HepG2 (cell line): ENCODE results near the gene FLACC1. TPM values are rescaled to one million over a fixed set of nuclear protein-coding genes. Genes with fewer than 3 reads are reported as not detected.

Source experiments
- ATAC-seq: fragments of 200-7000 bp; cut with Tn5 transposase; 3 replicates; pipeline ENCODE4 v1.9.1; 2020; ENCODE audit warnings: mild to moderate bottlenecking, moderate library complexity
- BruUV-seq: library from RNA; stranded (reverse); fragments of 400-500 nt; replicated peaks from 2 replicates; lab custom pipeline; 2021; lab: Mats Ljungman, UMichigan
- CTCF ChIA-PET: fragments of 300-600 bp; formaldehyde crosslinking; extraction: SDS; loops from one replicate; lab custom pipeline; 2021; ENCODE audit warnings: low total read pairs, inconsistent platforms, low intra/inter-chr PET ratio; lab: Yijun Ruan, JAX
- POLR2A ChIA-PET: fragments of 350-600 bp; sonication (Branson Sonifier 250); formaldehyde crosslinking; loops from one replicate; lab custom pipeline; 2020; ENCODE audit warnings: antibody characterized with exemption, inconsistent platforms; lab: Yijun Ruan, JAX
- DNase-seq: peaks from one replicate; pipeline ENCODE4 v3.0.0-alpha.2; 2015; ENCODE audit warnings: low spot score
- FAIRE-seq: peaks from 3 replicates; lab custom pipeline; 2011; peaks lifted over from hg19 to GRCh38; lab: Jason Lieb, UNC
- H2AFZ ChIP-seq: one replicate; pipeline ENCODE4 v1.6.1; 2011; ENCODE audit warnings: low read length, inconsistent platforms
- H3K27ac ChIP-seq: fragments of 300-600 bp; 3 replicates; pipeline ENCODE4 v1.8.0; 2011; ENCODE audit warnings: mixed run types, mild to moderate bottlenecking, mixed read lengths, low read length, inconsistent platforms; ENCODE audit not compliant: insufficient read depth; ENCODE audit errors: extremely low read length
- H3K27me3 ChIP-seq, 2 experiments: fragments of 200-600 bp in 1 of 2; 2 replicates in 1 of 2; 3 replicates in 1 of 2; pipeline versions ENCODE4 v1.6.0 to v1.8.0; 2011; ENCODE audit warnings: low read length in 2 of 2, mild to moderate bottlenecking in 2 of 2, moderate library complexity in 2 of 2, inconsistent platforms in 1 of 2; ENCODE audit not compliant: insufficient read depth in 2 of 2, control insufficient read depth in 1 of 2
- H3K36me3 ChIP-seq, 2 experiments: fragments of 200-600 bp in 1 of 2; replicated peaks in 1 of 2; 2 replicates in 1 of 2; 3 replicates in 1 of 2; pipeline versions ENCODE4 v1.5.1 to v1.8.0; 2011; ENCODE audit warnings: low read length in 2 of 2, inconsistent platforms in 1 of 2; ENCODE audit not compliant: insufficient read depth in 2 of 2, control insufficient read depth in 1 of 2
- H3K4me1 ChIP-seq: 2 replicates; pipeline ENCODE4 v1.5.1; 2012; ENCODE audit warnings: low read length, inconsistent platforms; ENCODE audit not compliant: insufficient read depth
- H3K4me2 ChIP-seq: 2 replicates; pipeline ENCODE4 v1.6.0; 2011; ENCODE audit warnings: low read depth, low read length, inconsistent platforms
- H3K4me3 ChIP-seq, 3 experiments: fragments of 200-600 bp in 1 of 3; sonication (generic), shearing (Covaris generic) in 1 of 3; replicated peaks in 1 of 3; 2 replicates each; pipeline ENCODE4 v1.5.1; 2011 to 2016; ENCODE audit warnings: low read length in 3 of 3, inconsistent platforms in 2 of 3, low read depth in 2 of 3, mild to moderate bottlenecking in 2 of 3, control low read depth in 1 of 3, mixed read lengths in 1 of 3; ENCODE audit not compliant: insufficient read depth in 1 of 3
- H3K79me2 ChIP-seq: one replicate; pipeline ENCODE4 v1.6.1; 2011; ENCODE audit warnings: low read length, inconsistent platforms; ENCODE audit not compliant: insufficient read depth
- H3K9ac ChIP-seq: 2 replicates; pipeline ENCODE4 v1.6.0; 2011; ENCODE audit warnings: mild to moderate bottlenecking, low read depth, low read length, inconsistent platforms; ENCODE audit not compliant: insufficient read depth
- H3K9me3 ChIP-seq: 2 replicates; pipeline ENCODE4 v1.5.1; 2012; ENCODE audit warnings: mild to moderate bottlenecking, low read length
- H4K20me1 ChIP-seq: 2 replicates; pipeline ENCODE4 v1.6.0; 2011; ENCODE audit warnings: inconsistent platforms, mild to moderate bottlenecking, low read length, moderate library complexity; ENCODE audit not compliant: insufficient read depth
- ATAD3A ChIP-seq: sonication (generic); formaldehyde crosslinking; IDR thresholded peaks from 2 replicates; pipeline ENCODE4 v1.4.0; 2020; ENCODE audit warnings: missing genetic modification reagents
- EED ChIP-seq: sonication (generic); formaldehyde crosslinking; IDR thresholded peaks from 2 replicates; pipeline ENCODE4 v1.5.0; 2020; ENCODE audit warnings: mild to moderate bottlenecking, missing genetic modification reagents
- ELF3 ChIP-seq: IDR thresholded peaks from 2 replicates; pipeline ENCODE4 v1.6.1; 2016; ENCODE audit warnings: missing genetic modification reagents, missing compliant biosample characterization
- HMG20A ChIP-seq: IDR thresholded peaks from 2 replicates; pipeline ENCODE4 v1.6.1; 2016; ENCODE audit warnings: borderline replicate concordance
- IRF2 ChIP-seq: IDR thresholded peaks from 2 replicates; pipeline ENCODE4 v1.6.1; 2018; ENCODE audit warnings: missing genetic modification reagents, missing compliant biosample characterization
- ISX ChIP-seq: sonication (generic); formaldehyde crosslinking; conservative IDR thresholded peaks from 2 replicates; pipeline ENCODE4 v1.5.0; 2020; ENCODE audit warnings: missing genetic modification reagents
- MAFG ChIP-seq: sonication (generic); formaldehyde crosslinking; IDR thresholded peaks from 2 replicates; pipeline ENCODE4 v1.5.1; 2020; ENCODE audit warnings: mild to moderate bottlenecking, missing genetic modification reagents
- RBM39 ChIP-seq: fragments of 200-400 bp; formaldehyde crosslinking; IDR thresholded peaks from one replicate; pipeline ENCODE4 v1.6.1; 2018; ENCODE audit warnings: antibody characterized with exemption, mild to moderate bottlenecking, low read depth, low read length; ENCODE audit not compliant: poor library complexity, severe bottlenecking
- SP5 ChIP-seq: IDR thresholded peaks from 2 replicates; pipeline ENCODE4 v1.6.1; 2016; ENCODE audit warnings: low read depth, borderline replicate concordance
- TMF1 ChIP-seq: sonication (generic); formaldehyde crosslinking; IDR thresholded peaks from 2 replicates; pipeline ENCODE4 v1.8.1; 2022; ENCODE audit warnings: low read depth, missing genetic modification reagents
- ZBTB1 ChIP-seq: sonication (generic); formaldehyde crosslinking; IDR thresholded peaks from 2 replicates; pipeline ENCODE4 v1.4.0; 2020; ENCODE audit warnings: missing genetic modification reagents, borderline replicate concordance
- ZFX ChIP-seq: sonication (generic); formaldehyde crosslinking; IDR thresholded peaks from 2 replicates; pipeline ENCODE4 v1.4.0; 2020; ENCODE audit warnings: mild to moderate bottlenecking, low read depth, missing genetic modification reagents, moderate library complexity
- ZNF121 ChIP-seq: sonication (generic); formaldehyde crosslinking; IDR thresholded peaks from 2 replicates; pipeline ENCODE4 v1.5.0; 2020; ENCODE audit warnings: mild to moderate bottlenecking, missing genetic modification reagents
- ZNF317 ChIP-seq: sonication (generic); formaldehyde crosslinking; IDR thresholded peaks from 2 replicates; pipeline ENCODE4 v1.5.0; 2020; ENCODE audit warnings: mild to moderate bottlenecking, missing genetic modification reagents
- ZNF761 ChIP-seq: sonication (generic); formaldehyde crosslinking; conservative IDR thresholded peaks from 2 replicates; pipeline ENCODE4 v1.4.0; 2020; ENCODE audit warnings: mild to moderate bottlenecking, missing genetic modification reagents
- ZNF777 ChIP-seq: sonication (generic); formaldehyde crosslinking; IDR thresholded peaks from 2 replicates; pipeline ENCODE4 v1.4.0; 2020; ENCODE audit warnings: missing genetic modification reagents
- WGBS: methylation state at CpG from one replicate; pipeline ENCODE4 v1.1.6; 2017; ENCODE audit warnings: low lambda C conversion rate; 5-methylcytosine and 5-hydroxymethylcytosine counted together
- in situ Hi-C: cut with HindIII; loops from 2 replicates; pipeline ENCODE4 v1.10.0; 2017; ENCODE audit warnings: low pct_unique_long_range_greater_than_20kb; ENCODE audit not compliant: extremely low pct_ligation_motif_present
- intact Hi-C: fragments of 100-400 bp; cut with micrococcal nuclease; formaldehyde crosslinking; loops from one replicate; pipeline ENCODE4 v1.10.0; 2022; ENCODE audit not compliant: unreplicated experiment
- polyA plus RNA-seq, 8 experiments: library from polyadenylated mRNA; depleted of rRNA in 3 of 8; stranded (reverse) in 7 of 8; unstranded in 1 of 8; fragments of >200 nt; fragmentation: Illumina TruSeq in 4 of 8; extraction: Trizol in 4 of 8; gene quantifications; 2 replicates each; pipeline versions ENCODE4 v1.2.1 to v1.2.3, GENCODE V29; 2011 to 2016; ENCODE audit warnings: low read depth in 4 of 8, missing spikeins in 1 of 8, mixed read lengths in 1 of 8; ENCODE audit not compliant: insufficient read depth in 1 of 8
- total RNA-seq, 5 experiments: library from RNA; depleted of rRNA; stranded (reverse); fragments of >200 nt; fragmentation: Illumina TruSeq; extraction: Trizol; gene quantifications; 2 replicates each; pipeline ENCODE4 v1.2.3, GENCODE V29; 2016; ENCODE audit warnings: low read depth in 1 of 5
- TF ChIP-seq, protein P1 (sequence below): sonication (generic); formaldehyde crosslinking; IDR thresholded peaks from 2 replicates; pipeline ENCODE4 v1.5.1; 2020; ENCODE audit warnings: mild to moderate bottlenecking, missing genetic modification reagents, borderline replicate concordance
- TF ChIP-seq, protein P2 (sequence below): IDR thresholded peaks from 2 replicates; pipeline ENCODE4 v1.6.1; 2018; ENCODE audit warnings: missing genetic modification reagents, mild to moderate bottlenecking, missing compliant biosample characterization

FLACC1 gene
- total and polyA plus RNA-seq, 2 of the 13 experiments (the other 11 are each of a cell fraction or from before 2014, with no cell fraction given), result 0.35 to 0.59 TPM

DNA sequence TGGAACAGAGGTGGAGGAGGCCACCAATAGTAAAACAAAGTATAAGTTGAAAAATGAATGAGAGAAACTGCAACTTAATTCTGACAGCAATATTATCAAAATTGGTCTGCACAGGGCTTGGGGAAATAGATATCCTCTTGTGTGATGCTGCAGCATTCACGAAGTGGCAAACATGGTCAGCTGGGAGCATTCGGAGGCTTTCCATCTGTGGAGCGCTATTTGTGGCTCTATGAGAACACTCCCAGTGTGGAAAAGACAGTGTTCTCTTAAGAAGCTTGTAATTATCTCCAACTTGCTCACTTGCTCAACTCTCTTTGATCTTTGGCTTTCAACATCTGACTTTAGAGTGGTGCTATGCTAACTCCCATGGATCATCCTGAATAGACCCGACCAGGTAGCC is 3.1 kb upstream of the FLACC1 start (continued):
- TF ChIP-seq, protein P1, sequence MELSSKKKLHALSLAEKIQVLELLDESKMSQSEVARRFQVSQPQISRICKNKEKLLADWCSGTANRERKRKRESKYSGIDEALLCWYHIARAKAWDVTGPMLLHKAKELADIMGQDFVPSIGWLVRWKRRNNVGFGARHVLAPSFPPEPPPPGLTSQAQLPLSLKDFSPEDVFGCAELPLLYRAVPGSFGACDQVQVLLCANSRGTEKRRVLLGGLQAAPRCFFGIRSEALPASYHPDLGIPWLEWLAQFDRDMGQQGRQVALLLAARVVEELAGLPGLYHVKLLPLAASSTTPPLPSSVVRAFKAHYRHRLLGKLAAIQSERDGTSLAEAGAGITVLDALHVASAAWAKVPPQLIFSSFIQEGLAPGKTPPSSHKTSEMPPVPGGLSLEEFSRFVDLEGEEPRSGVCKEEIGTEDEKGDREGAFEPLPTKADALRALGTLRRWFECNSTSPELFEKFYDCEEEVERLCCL (CRISPR knock-in tag), result no peak

DNA sequence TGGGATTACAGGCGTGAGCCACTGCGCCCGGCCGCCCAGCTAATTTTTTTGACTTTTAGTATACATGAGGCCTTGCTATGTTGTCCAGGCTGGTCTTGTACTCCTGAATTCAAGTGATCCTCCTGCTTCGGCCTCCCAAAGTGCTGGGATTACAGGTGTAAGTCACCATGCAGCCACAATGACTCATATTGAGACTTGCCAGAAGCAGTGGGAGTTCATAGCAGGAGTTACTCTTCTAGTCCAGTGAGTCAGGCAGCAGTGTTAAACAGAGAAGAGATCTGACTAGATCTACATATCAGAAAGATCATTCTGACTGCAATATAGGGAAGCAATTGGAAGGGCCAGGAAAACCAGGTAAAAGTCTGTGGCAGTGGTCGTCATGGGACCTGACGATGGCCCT is 1.5 kb upstream of the FLACC1 start:
- 93% methylated on average over 7 of the region's 7 CpGs for WGBS
- ChIA-PET CTCF (no interaction called here), POLR2A (no interaction called here)
- in situ Hi-C loops, result no loop called here
- Histone ChIP-seq H2AFZ (no peak overlapping the region), H3K79me2 (no peaks in the 10 kb centered on the region), H3K9ac (no peak overlapping the region), H3K27ac (no peak overlapping the region), H3K4me3 (no peak overlapping the region), H4K20me1 (no peaks in the 10 kb centered on the region), H3K9me3 (peaks cover 14% of the 10 kb centered on the region), H3K36me3 (no peaks in the 10 kb centered on the region), H3K4me1 (peaks cover 9% of the 10 kb centered on the region), H3K27me3 (no peaks in the 10 kb centered on the region), H3K4me2 (no peak overlapping the region)
- no peak for DNase-seq
- no peak for ATAC-seq
- intact Hi-C loops, result no loop called here
- no peak for FAIRE-seq
- no TSS peak for BruUV-seq
- TF ChIP-seq IRF2, result no peak
- no peak for TF ChIP-seq ZNF121
- no peak for TF ChIP-seq TMF1 (CRISPR knock-in tag)
- no peak for TF ChIP-seq HMG20A (CRISPR knock-in tag)
- no peak for TF ChIP-seq ZNF761 (CRISPR knock-in tag)
- TF ChIP-seq ZNF317 (CRISPR knock-in tag), result no peak
- TF ChIP-seq ELF3 (CRISPR knock-in tag), result no peak
- no peak for TF ChIP-seq SP5 (CRISPR knock-in tag)
- no peak for TF ChIP-seq RBM39
- TF ChIP-seq ZFX (CRISPR knock-in tag), result no peak
- no peak for TF ChIP-seq ZNF777 (CRISPR knock-in tag)
- no peak for TF ChIP-seq ISX (CRISPR knock-in tag)
- no peak for TF ChIP-seq MAFG (CRISPR knock-in tag)
- TF ChIP-seq ATAD3A (CRISPR knock-in tag), result no peak
- no peak for TF ChIP-seq ZBTB1 (CRISPR knock-in tag)
- TF ChIP-seq, protein P2, sequence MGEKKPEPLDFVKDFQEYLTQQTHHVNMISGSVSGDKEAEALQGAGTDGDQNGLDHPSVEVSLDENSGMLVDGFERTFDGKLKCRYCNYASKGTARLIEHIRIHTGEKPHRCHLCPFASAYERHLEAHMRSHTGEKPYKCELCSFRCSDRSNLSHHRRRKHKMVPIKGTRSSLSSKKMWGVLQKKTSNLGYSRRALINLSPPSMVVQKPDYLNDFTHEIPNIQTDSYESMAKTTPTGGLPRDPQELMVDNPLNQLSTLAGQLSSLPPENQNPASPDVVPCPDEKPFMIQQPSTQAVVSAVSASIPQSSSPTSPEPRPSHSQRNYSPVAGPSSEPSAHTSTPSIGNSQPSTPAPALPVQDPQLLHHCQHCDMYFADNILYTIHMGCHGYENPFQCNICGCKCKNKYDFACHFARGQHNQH (CRISPR knock-in tag), result no peak
- TF ChIP-seq EED (CRISPR knock-in tag), result no peak
